ENCODE data around the gene CCNQ. TPM values are rescaled to one million over a fixed set of nuclear protein-coding genes. Genes with fewer than 3 reads are reported as not detected.

The CCNQ gene
- total RNA-seq, 1 donor from 2014 or later: 15.3 TPM

DNA sequence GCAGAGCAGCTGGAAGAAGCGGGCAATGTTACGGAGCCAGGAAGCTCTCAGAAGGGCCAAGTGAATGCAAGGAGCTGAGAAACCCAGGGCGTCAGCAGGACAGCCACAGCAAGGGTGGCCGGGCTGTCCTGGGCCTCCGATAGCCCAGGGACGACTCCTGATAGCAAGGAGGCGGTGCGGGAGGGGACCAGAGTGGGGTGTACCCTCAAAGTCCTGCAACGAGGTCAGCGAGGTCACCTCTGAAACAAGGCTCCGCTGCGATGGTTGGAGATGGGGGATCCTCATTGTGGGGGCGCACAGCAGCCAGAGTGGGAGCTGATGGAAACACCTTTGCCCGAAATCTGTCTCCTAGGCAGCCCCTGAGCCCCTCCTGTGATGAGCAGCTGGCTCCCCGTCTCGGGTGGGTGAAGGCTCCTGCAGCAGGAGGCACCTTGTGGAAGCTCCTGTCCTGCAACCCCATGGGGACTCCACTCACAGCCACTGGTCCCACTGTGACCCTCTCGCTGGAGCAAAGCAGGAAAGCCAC, 4.3 kb upstream of the CCNQ start:
- Mint-ChIP-seq H3K9me3 (ENCODE audit: unreplicated experiment) (no peaks in the 10 kb centered on the region), H3K4me3 (ENCODE audit: unreplicated experiment) (no peak overlapping the region), H3K27ac (ENCODE audit: unreplicated experiment) (no peak overlapping the region), H3K36me3 (ENCODE audit: low read depth, unreplicated experiment) (no peaks in the 10 kb centered on the region), H3K4me1 (ENCODE audit: unreplicated experiment) (peaks cover 6% of the 10 kb centered on the region), H3K27me3 (ENCODE audit: unreplicated experiment) (peaks cover 11% of the 10 kb centered on the region)
- TF ChIP-seq, protein P1, sequence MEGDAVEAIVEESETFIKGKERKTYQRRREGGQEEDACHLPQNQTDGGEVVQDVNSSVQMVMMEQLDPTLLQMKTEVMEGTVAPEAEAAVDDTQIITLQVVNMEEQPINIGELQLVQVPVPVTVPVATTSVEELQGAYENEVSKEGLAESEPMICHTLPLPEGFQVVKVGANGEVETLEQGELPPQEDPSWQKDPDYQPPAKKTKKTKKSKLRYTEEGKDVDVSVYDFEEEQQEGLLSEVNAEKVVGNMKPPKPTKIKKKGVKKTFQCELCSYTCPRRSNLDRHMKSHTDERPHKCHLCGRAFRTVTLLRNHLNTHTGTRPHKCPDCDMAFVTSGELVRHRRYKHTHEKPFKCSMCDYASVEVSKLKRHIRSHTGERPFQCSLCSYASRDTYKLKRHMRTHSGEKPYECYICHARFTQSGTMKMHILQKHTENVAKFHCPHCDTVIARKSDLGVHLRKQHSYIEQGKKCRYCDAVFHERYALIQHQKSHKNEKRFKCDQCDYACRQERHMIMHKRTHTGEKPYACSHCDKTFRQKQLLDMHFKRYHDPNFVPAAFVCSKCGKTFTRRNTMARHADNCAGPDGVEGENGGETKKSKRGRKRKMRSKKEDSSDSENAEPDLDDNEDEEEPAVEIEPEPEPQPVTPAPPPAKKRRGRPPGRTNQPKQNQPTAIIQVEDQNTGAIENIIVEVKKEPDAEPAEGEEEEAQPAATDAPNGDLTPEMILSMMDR (IDR thresholded peaks at IDR 0.05; ENCODE audit: unreplicated experiment): no peak
- no peak for DNase-seq (ENCODE audit: low spot score)

DNA sequence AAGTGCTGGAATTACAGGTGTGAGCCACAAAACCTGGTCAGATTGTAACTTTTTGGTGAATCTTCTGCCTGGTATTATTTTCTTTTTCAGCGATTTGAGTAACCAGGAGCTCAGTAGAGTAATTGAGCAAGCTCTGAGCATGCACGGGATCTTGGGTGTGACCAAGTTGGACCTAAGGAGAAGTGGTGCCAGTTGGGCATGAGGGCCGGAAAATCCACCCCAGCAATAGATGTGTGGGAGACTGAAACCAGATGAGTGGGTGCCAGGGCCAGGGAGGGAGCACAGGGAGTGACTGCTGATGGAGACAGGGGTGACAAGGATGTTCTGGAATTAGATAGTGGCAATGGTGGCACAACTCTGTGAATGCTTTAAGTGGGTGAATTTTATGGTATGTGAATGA, 3.7 kb upstream of the CCNQ start:
- Mint-ChIP-seq H3K36me3 (ENCODE audit: low read depth, unreplicated experiment) (no peaks in the 10 kb centered on the region), H3K4me3 (ENCODE audit: unreplicated experiment) (peak overlapping the region; percentile 51), H3K9me3 (ENCODE audit: unreplicated experiment) (no peaks in the 10 kb centered on the region), H3K4me1 (ENCODE audit: unreplicated experiment) (peaks cover 6% of the 10 kb centered on the region), H3K27ac (ENCODE audit: unreplicated experiment) (no peak overlapping the region), H3K27me3 (ENCODE audit: unreplicated experiment) (peaks cover 11% of the 10 kb centered on the region)
- TF ChIP-seq, protein P1 (IDR thresholded peaks at IDR 0.05; ENCODE audit: unreplicated experiment): no peak
- no peak for DNase-seq (ENCODE audit: low spot score)

DNA sequence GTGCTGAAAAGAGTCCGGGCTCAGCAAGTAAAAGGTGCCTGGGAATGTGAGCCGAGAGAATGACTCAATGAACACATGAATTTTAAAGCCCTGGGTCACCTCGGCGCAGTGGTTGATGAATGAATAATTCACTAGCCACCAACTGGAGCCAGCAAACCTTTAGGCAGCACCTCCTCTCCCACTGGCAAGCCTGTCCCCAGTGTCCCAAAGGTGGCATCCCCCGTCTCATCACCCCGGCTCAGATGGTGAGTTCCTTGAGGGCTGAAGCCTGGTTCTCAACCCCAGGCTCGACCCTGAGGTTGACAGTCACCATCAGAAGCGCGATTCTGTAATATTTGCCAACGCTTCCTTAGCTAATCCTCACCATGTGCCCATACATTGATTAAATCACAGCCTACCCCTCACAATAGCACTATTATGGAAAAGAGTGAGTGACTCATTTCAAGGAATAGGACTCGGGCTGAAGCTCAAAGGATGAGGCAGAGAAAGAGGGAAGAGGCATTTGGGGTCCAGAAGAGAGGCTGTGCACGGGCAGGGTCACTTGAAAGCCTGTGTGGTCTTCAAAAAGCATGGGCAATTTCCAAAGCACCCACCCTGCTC, 2.7 kb upstream of the CCNQ start:
- H3K4me1 Mint-ChIP-seq (ENCODE audit: unreplicated experiment): peaks cover 6% of the 10 kb centered on the region
- H3K36me3 Mint-ChIP-seq (ENCODE audit: low read depth, unreplicated experiment): no peaks in the 10 kb centered on the region
- H3K4me3 Mint-ChIP-seq (ENCODE audit: unreplicated experiment): no peak overlapping the region
- TF ChIP-seq, protein P1 (IDR thresholded peaks at IDR 0.05; ENCODE audit: unreplicated experiment): no peak
- peaks cover 5% of the 10 kb centered on the region for H3K27me3 Mint-ChIP-seq (ENCODE audit: unreplicated experiment)
- H3K27ac Mint-ChIP-seq (ENCODE audit: unreplicated experiment): no peak overlapping the region
- H3K9me3 Mint-ChIP-seq (ENCODE audit: unreplicated experiment): no peaks in the 10 kb centered on the region
- DNase-seq (ENCODE audit: low spot score): no peak

DNA sequence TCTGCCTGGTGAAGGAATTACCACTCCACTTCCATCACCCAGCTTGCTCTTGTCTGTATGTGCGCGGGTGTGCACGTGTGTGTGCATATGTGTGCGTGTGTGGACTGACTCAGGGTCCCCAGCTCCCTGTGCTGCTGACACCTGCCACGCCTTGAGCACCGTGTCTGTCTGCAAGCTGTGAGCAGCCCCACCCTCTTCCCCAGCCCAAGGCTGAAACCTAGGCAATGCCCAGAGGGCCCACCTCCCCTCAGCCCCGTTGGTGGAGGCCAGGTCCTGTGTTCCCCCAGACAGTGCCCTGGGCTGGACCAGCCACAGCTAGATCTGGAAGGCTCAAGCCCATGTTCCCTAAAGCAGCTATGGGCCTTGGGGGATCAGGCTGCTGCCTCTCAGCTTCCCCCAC, 2.0 kb upstream of the CCNQ start:
- no peak overlapping the region for H3K4me3 Mint-ChIP-seq (ENCODE audit: unreplicated experiment)
- H3K27ac Mint-ChIP-seq (ENCODE audit: unreplicated experiment): no peak overlapping the region
- peaks cover 1% of the 10 kb centered on the region for H3K36me3 Mint-ChIP-seq (ENCODE audit: low read depth, unreplicated experiment)
- no peaks in the 10 kb centered on the region for H3K9me3 Mint-ChIP-seq (ENCODE audit: unreplicated experiment)
- no peak for DNase-seq (ENCODE audit: low spot score)
- H3K4me1 Mint-ChIP-seq (ENCODE audit: unreplicated experiment): peaks cover 6% of the 10 kb centered on the region
- peaks cover 2% of the 10 kb centered on the region for H3K27me3 Mint-ChIP-seq (ENCODE audit: unreplicated experiment)
- TF ChIP-seq, protein P1 (IDR thresholded peaks at IDR 0.05; ENCODE audit: unreplicated experiment): no peak

DNA sequence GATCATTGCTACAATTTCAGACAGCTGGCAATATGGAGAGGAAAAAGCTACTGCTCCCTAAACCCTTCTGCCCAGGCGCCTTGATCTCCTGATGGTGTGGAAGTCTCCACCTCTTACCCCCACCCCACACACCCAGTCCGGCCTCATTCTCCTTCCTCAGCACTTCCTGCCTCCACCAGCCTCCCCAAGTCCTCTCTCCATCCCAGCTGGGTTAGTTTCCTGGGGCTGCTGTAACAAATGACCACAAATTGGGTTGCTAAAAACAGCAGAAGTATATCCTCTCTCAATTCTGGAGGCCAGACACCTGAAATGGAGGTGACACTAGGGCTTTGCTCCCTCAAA, 1.1 kb upstream of the CCNQ start:
- peaks cover 2% of the 10 kb centered on the region for H3K27me3 Mint-ChIP-seq (ENCODE audit: unreplicated experiment)
- peaks cover 6% of the 10 kb centered on the region for H3K36me3 Mint-ChIP-seq (ENCODE audit: low read depth, unreplicated experiment)
- no peaks in the 10 kb centered on the region for H3K9me3 Mint-ChIP-seq (ENCODE audit: unreplicated experiment)
- TF ChIP-seq, protein P1 (IDR thresholded peaks at IDR 0.05; ENCODE audit: unreplicated experiment): no peak
- H3K4me1 Mint-ChIP-seq (ENCODE audit: unreplicated experiment): peaks cover 6% of the 10 kb centered on the region
- no peak for DNase-seq (ENCODE audit: low spot score)
- H3K4me3 Mint-ChIP-seq (ENCODE audit: unreplicated experiment): peak overlapping the region; percentile 83
- H3K27ac Mint-ChIP-seq (ENCODE audit: unreplicated experiment): no peak overlapping the region
